ENCODE results near the gene SRPRB.

GRCh38 chr3:133820129-133820528 is 14.5 kb downstream of the SRPRB start:
- no peak for TF ChIP-seq CTCF (conservative IDR thresholded peaks at IDR 0.05; ENCODE audit: low read depth, low read length)
- TF ChIP-seq EZH2phosphoT487 (IDR thresholded peaks at IDR 0.05; ENCODE audit: borderline replicate concordance, low read length), result no peak

Measured in PC-3 (cell line).